ENCODE data around the gene SDF4.

DNA sequence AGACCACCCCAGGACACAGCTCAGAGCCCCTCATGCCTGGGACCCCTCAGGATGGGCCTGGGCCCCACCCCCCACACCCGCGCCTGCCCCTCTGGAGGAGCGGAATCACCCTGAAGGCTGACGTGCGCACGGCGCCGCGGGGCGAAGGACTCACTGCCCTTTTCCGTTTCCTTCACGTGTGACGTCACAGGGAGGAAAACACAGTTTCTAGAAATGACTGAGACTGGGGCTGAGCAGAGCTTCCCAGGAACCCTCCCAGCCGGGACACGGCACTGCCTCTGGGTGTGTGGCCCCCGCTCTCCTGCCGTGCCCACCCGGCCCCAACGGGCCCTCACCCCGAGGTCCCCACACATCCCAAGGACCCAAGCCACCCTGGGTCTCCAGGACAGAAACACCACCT, 12.5 kb downstream of the SDF4 start:
- TF ChIP-seq, protein P1, sequence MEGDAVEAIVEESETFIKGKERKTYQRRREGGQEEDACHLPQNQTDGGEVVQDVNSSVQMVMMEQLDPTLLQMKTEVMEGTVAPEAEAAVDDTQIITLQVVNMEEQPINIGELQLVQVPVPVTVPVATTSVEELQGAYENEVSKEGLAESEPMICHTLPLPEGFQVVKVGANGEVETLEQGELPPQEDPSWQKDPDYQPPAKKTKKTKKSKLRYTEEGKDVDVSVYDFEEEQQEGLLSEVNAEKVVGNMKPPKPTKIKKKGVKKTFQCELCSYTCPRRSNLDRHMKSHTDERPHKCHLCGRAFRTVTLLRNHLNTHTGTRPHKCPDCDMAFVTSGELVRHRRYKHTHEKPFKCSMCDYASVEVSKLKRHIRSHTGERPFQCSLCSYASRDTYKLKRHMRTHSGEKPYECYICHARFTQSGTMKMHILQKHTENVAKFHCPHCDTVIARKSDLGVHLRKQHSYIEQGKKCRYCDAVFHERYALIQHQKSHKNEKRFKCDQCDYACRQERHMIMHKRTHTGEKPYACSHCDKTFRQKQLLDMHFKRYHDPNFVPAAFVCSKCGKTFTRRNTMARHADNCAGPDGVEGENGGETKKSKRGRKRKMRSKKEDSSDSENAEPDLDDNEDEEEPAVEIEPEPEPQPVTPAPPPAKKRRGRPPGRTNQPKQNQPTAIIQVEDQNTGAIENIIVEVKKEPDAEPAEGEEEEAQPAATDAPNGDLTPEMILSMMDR (tag by site-specific recombination; IDR thresholded peaks at IDR 0.05): no peak
- no peak for TF ChIP-seq ZBTB8A (tag by site-specific recombination; IDR thresholded peaks at IDR 0.05)
- no peak for TF ChIP-seq ZNF701 (tag by site-specific recombination; IDR thresholded peaks at IDR 0.05)
- TF ChIP-seq ZNF324 (tag by site-specific recombination; IDR thresholded peaks at IDR 0.05): no peak
- TF ChIP-seq ZNF394 (tag by site-specific recombination; IDR thresholded peaks at IDR 0.05; ENCODE audit: borderline replicate concordance): no peak
- TF ChIP-seq ZBTB7A (tag by site-specific recombination; IDR thresholded peaks at IDR 0.05; ENCODE audit: low read depth): no peak
- no peak for TF ChIP-seq ZNF274 (IDR thresholded peaks at IDR 0.05; ENCODE audit: low read length)
- TF ChIP-seq ZNF274 (tag by site-specific recombination; IDR thresholded peaks at IDR 0.05; ENCODE audit: borderline replicate concordance): no peak
- TF ChIP-seq YY1 (tag by site-specific recombination; IDR thresholded peaks at IDR 0.05): no peak
- TF ChIP-seq SALL2 (tag by site-specific recombination; IDR thresholded peaks at IDR 0.05; ENCODE audit: borderline replicate concordance): no peak
- no peak for TF ChIP-seq SETDB1 (IDR thresholded peaks at IDR 0.05; ENCODE audit: insufficient read length, low read length)
- no peak for TF ChIP-seq ZFP41 (tag by site-specific recombination; IDR thresholded peaks at IDR 0.05; ENCODE audit: borderline replicate concordance)
